Prostate gland (tissue), 2 donors: Measurements from ENCODE around the gene PYCR2. TPM values are rescaled to one million over a fixed set of nuclear protein-coding genes. Genes with fewer than 3 reads are reported as not detected.
"Not testable (repeated sequence)": the region's sequence is repeated elsewhere in the genome, so short reads cannot be mapped to it uniquely, and the experiment has no call there.

Experiments
- DNase-seq: peaks from one replicate; pipeline ENCODE4 v3.0.0-alpha.2; 2019; ENCODE audit warnings: low spot score
- H3K27ac ChIP-seq, 2 donors: fragments of 200-600 bp; sonication (generic); 2 replicates each; pipeline ENCODE4 v1.5.1; 2017 to 2019
- H3K27me3 ChIP-seq: fragments of 200-600 bp; sonication (generic); replicated peaks from 2 replicates; pipeline ENCODE4 v1.5.1; 2019; ENCODE audit not compliant: insufficient read depth
- H3K36me3 ChIP-seq, 2 donors: fragments of 200-600 bp; sonication (generic); 1 replicate in 1 of 2; 2 replicates in 1 of 2; pipeline versions ENCODE4 v1.5.1 to v1.8.1; 2017 to 2019
- H3K4me1 ChIP-seq: fragments of 200-600 bp; sonication (generic); replicated peaks from 2 replicates; pipeline ENCODE4 v1.5.1; 2019
- H3K4me3 ChIP-seq, 2 donors: fragments of 200-600 bp; sonication (generic); 2 replicates each; pipeline ENCODE4 v1.5.1; 2017 to 2019
- H3K9me3 ChIP-seq: fragments of 200-600 bp; sonication (generic); 2 replicates; pipeline ENCODE4 v1.5.1; 2017
- CTCF ChIP-seq, 4 experiments: fragments of 200-600 bp in 2 of 4; fragments of 450-650 bp in 2 of 4; sonication (generic) in 2 of 4; IDR thresholded peaks; 1 replicate in 3 of 4; 2 replicates in 1 of 4; pipeline ENCODE4 v1.5.1; 2016 to 2019; ENCODE audit warnings: antibody characterized with exemption in 4 of 4, mild to moderate bottlenecking in 2 of 4, moderate library complexity in 2 of 4
- POLR2A ChIP-seq: fragments of 450-650 bp; IDR thresholded peaks from one replicate; pipeline ENCODE4 v1.6.1; 2016; ENCODE audit warnings: antibody characterized with exemption, mild to moderate bottlenecking
- POLR2AphosphoS5 ChIP-seq: sonication (generic); formaldehyde crosslinking; IDR thresholded peaks from one replicate; pipeline ENCODE4 v1.6.1; 2017; ENCODE audit warnings: antibody characterized with exemption
- WGBS: methylation state at CpG from one replicate; pipeline ENCODE4 v1.1.5; 2018; 5-methylcytosine and 5-hydroxymethylcytosine counted together
- intact Hi-C: fragments of 100-400 bp; cut with DNase I; formaldehyde crosslinking; loops from one replicate; pipeline ENCODE4 v1.14.2; 2022
- total RNA-seq, 2 donors: library from RNA; depleted of rRNA; stranded (reverse); fragments of >200 nt; gene quantifications; one replicate each; pipeline ENCODE4 v1.1.0, GENCODE V29; 2016

Gene PYCR2
- total RNA-seq, 2 donors from 2014 or later = 70.8 to 80.2 TPM

DNA sequence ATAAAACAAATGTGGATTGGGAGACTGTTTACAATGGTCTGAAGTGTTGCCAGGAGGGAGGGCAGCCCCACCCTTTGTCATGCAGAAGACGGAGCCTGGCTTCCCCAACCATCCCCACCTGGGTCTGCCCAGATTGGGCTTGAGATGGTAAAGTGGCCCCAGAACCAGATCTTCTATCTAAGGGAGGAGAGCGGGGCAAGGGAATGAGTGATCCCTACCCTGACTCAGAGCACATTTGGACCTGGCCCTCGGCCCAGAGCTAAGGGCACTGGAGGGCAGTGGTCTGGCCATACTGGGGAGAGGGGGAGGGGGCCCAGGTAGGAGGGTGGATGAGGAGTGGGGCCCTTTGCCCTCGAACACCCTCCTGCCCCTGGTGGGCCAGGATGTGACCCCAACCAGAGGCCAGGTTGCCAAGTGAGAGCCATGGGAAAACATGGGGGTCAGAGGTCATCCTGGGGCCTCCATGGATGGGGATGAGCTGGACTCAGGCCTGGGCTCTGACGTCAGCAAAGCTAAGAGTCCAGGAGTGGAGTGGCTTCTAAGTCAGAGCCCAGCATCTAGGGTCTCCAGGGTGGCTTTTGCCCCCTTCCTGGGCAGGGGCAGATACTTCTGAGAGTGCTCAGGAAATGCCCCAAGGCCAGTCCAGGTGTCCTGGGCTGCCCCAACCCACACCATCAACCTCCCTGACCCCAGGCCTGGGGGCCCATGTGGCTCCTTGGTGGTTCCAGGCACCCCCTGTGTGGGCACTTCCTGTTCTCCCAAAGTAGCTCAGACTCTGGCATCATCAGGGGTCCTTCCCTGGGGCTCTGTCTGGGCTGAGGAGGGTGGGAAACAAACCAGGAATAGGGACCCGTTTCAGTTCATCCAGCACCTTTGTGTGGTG lies 33.5 kb downstream of the PYCR2 start:
- peak; percentile 59 for DNase-seq
- H3K27ac ChIP-seq = peak overlapping the region; percentile 86 to 91
- H3K36me3 ChIP-seq = no peaks in the 10 kb centered on the region
- no peaks in the 10 kb centered on the region for H3K27me3 ChIP-seq
- peaks cover 10% of the 10 kb centered on the region for H3K4me1 ChIP-seq
- intact Hi-C loops = no loop called here
- WGBS = 64% methylated on average over 6 of the region's 6 CpGs
- no peak overlapping the region for H3K4me3 ChIP-seq
- TF ChIP-seq POLR2A = no peak
- TF ChIP-seq CTCF (IDR thresholded peaks at IDR 0.05) = no peak
- TF ChIP-seq POLR2AphosphoS5 = no peak
- H3K9me3 ChIP-seq = no peaks in the 10 kb centered on the region

DNA sequence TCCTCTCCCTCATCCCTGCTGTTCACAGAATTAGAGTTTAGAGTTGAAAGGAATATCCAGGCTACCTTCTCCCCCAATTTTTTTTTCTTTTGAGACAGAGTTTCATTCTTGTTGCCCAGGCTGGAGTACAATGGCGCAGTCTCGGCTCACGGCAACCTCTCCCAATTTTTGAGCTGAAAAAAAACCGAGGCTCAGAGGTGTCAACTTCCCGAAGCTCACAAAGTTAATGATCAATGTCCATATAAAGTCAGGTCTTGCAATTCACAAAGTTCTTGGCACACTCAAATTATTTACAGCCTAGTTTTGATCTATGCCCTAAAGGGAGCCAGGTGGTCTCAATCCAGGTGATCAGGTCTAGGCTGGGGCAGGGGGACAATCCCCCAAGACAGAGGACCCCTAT lies 34.3 kb downstream of the PYCR2 start:
- H3K9me3 ChIP-seq = no peaks in the 10 kb centered on the region
- intact Hi-C loops = no loop called here

GRCh38 chr1:225888898-225889601 lies 35.0 kb downstream of the PYCR2 start, which contains the start of gene LEFTY1:
Gene LEFTY1 (minus strand): TSS chr1:225889146. CDS start chr1:225889066, 80 bp downstream.
- DNase-seq = no peak
- intact Hi-C loops = no loop called here
- WGBS = 66% methylated on average over 6 of the region's 11 CpGs

More for the DNA sequence above, 34.3 kb downstream of the PYCR2 start:
- Histone ChIP-seq H3K27ac (peak overlapping the region; percentile 86 to 91), H3K36me3 (no peaks in the 10 kb centered on the region), H3K4me3 (no peak overlapping the region), H3K27me3 (no peaks in the 10 kb centered on the region), H3K4me1 (peaks cover 10% of the 10 kb centered on the region)
- TF ChIP-seq CTCF (IDR thresholded peaks at IDR 0.05) (no peak), POLR2AphosphoS5 (no peak), POLR2A (no peak)
- no peak for DNase-seq
- 44% methylated on average over 5 of the region's 5 CpGs for WGBS

GRCh38 chr1:225888289-225888897 lies 35.7 kb downstream of the PYCR2 start:
- peak overlapping the region in 1 of 2 donors; percentile 91 for H3K27ac ChIP-seq
- TF ChIP-seq POLR2A (no peak), CTCF (IDR thresholded peaks at IDR 0.05) (no peak), POLR2AphosphoS5 (no peak)
- H3K4me1 ChIP-seq = peaks cover 10% of the 10 kb centered on the region
- no peak overlapping the region for H3K4me3 ChIP-seq
- DNase-seq = no peak
- 94% methylated on average over 18 of the region's 18 CpGs for WGBS
- no peaks in the 10 kb centered on the region for H3K36me3 ChIP-seq
- no peaks in the 10 kb centered on the region for H3K9me3 ChIP-seq
- no peaks in the 10 kb centered on the region for H3K27me3 ChIP-seq
- intact Hi-C loops = no loop called here

More at GRCh38 chr1:225888898-225889601, 35.0 kb downstream of the PYCR2 start, which contains the start of gene LEFTY1:
- Histone ChIP-seq H3K4me3 (no peak within 1 kb of the TSS), H3K27ac (peak within 1 kb of the TSS; percentile 86 to 91), H3K36me3 (no peaks in the 10 kb centered on the region), H3K4me1 (peaks cover 10% of the 10 kb centered on the region), H3K9me3 (no peaks in the 10 kb centered on the region), H3K27me3 (no peaks in the 10 kb centered on the region)
- no peak for TF ChIP-seq POLR2A
- TF ChIP-seq CTCF (IDR thresholded peaks at IDR 0.05) = no peak
- no peak for TF ChIP-seq POLR2AphosphoS5

DNA sequence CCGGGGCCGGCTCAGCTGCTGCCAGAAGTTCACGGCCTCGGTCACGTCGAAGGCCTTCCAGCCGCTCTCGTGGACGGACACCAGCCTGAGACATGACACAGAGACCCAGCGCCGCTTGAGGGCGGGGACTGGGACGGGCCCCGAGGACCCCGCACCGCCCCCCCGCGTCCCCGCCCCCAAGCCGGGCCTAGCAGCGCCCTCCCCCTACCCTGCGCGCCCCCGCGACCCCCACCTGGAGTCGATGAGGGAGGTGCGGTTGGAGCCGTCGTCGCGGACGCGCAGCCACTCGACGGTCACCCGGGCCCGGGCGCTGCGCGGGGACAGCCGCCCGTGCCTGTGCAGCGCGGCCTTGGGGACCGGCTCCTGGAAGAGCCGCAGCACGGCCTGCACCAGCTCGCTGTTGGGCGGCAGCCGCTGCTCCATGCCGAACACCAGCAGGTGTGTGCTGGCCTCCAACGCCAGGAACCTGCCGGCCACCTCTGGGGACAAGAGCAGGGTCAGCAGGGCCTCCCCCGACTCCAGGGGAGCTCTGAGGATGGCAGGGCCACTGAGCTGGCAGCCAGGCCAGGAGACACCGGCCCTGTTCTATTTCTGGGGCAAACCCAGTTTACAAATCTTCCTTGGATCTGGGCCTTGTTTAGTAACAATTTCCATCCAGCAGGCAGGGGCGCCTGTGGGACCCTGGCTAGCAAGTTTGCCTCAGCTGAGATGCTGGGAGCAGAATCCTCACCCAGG lies 36.3 kb downstream of the PYCR2 start:
- H3K4me1 ChIP-seq = peaks cover 10% of the 10 kb centered on the region
- intact Hi-C loops, H3K36me3 ChIP-seq, H3K27me3 ChIP-seq, H3K9me3 ChIP-seq, DNase-seq, H3K4me3 ChIP-seq: not testable (repeated sequence)
- 43% methylated on average over 3 of the region's 56 CpGs for WGBS
- peak overlapping the region in 1 of 2 donors; percentile 30 for H3K27ac ChIP-seq
